Stimulated activated naive CD4-positive, alpha-beta T cell treated with Interleukin-2 at 50 U/mL for 16 hours (primary cell): Measurements from ENCODE around the gene TCF20.

Experiments used
- DNase-seq: peaks from one replicate; lab custom pipeline; 2025; lab: John Stamatoyannopoulos, UW

TCF20 gene

DNA sequence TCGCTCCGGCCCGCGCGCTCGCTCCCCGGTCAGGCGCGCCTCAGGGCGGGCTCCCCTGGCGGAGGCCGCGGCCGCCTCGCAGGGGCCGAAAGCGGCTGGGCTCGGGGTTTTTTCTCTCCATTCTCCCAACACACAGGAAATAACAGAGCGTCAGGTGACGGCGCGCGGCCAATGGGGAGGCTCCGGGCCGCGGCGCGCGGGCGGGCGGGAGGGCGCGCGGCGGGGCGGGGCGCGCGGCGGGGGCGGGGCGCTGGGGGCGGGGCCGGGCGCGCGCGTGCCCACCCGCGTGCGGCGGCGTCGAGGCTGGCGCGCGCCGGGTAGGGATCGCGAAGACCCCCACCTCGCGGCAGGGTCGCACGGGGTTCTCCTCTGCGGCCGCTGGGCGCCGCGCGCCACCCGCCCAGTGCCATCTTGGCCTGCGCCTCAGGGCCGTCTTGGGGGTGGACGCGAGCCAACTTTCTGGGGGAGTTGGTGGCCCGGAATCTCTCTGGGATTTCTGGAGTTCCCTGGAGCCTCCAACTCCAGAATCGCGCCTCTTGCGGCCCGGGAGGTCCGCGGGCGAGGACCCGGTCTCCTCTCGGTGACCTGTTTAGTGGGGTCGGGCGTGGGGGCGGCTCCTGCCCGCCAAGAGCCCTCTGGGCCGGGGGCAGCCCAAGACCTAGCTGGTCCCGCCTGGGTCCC is at the start of gene TCF20:
TSS of gene TCF20 (minus strand) at position 144 of the 681 bp plus-strand sequence. CDS start 55,348 bp downstream, outside the sequence.
- peak; percentile 72 for DNase-seq

DNA sequence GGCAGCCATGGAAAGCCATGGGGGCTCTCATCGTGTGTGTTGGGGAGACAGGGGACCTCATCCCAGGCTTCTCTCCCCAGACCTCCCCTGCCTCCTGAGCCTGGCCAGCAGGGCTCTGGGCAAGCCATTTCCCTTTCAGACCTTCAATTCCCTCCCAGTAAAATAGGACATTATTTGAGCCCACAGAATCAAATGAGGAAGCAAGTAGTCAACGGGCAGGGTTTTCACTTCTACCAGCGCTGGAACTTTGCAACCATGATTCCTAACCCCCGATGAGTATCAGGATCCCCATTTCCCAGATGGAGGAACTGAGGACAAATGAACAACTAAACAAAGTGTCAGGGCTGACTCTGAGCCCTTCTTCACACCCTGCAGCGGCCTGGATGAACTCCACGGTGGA is 48.9 kb upstream of the TCF20 start:
- DNase-seq: no peak

DNA sequence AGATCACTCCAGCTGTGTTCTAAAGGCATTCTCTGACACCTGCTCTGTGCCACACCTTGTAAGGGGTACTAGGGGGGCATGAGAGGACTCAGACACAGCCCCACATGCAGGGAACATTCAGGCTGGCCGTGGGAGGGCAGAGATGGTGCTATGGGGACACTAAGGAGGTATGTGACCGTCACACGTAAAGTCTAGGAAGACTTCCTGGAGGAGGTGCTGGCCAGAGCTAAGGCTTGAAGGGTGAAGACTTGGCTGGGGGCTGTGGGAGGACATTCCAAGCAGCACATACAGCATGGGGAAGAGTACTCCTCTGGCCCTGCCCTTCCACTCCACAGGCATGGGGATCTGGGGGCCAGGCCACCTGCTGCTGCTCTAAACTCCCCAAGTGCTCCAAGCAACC is 48.5 kb upstream of the TCF20 start:
- DNase-seq: no peak

DNA sequence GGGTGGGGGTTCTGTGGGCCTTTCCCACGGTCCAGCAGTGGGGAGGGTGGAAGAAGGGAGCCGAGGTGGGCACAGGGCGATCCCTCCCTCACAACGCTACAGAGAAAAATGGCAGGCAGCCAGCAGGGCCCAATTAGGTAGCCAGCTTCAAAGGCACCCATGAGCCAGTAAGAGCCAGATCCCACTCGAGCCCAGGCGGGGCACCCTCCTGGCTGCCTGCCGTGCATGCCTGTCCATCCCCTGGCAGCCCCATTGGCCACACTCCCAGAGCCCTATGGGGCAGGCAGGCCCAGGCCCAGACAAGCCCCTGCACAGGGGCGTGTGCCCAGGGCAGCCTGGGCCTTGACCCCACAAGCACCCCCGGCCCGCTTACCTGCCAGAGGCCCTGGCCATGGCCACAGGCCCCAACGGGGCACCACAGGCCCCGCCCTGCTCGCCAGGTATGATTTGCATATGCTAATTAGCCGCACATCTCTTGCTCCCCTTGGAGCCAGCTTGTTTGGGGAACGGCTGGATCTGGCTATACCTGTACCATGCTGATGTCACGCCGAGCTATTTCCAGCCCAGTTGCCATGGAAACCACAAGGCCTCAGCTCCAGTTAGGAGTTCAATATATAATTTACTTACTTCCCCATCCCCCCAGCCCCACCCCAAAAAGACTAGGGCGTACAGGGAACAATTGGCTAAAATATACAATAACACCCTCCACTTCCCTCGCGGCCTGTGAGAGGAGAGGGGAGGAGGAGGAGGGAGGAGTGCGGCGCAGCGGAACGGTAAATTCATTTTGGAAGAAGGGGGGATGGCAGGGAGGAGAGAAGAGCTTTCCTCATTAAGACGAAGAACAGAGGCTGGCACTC is 47.5 kb upstream of the TCF20 start:
- DNase-seq: no peak

DNA sequence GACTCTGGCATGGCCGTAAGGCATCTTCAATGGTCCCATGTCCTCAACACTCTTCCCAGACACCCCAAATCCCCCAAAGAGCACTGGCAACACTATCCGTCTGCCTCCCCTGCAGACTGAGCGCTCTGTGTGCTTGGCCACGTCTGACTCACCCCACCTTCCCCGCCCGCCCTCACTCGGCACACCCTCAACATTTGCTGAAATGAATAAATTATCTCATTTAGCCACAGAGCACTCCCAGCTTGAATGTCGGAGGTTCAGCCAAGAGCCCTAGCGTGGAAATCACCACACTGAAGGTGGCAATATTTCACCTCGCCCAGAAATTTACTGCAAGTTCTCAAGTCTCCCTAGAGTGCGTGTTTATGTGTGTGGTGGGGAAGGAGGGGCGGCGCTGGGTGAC is 46.6 kb upstream of the TCF20 start:
- peak; percentile 64 for DNase-seq

DNA sequence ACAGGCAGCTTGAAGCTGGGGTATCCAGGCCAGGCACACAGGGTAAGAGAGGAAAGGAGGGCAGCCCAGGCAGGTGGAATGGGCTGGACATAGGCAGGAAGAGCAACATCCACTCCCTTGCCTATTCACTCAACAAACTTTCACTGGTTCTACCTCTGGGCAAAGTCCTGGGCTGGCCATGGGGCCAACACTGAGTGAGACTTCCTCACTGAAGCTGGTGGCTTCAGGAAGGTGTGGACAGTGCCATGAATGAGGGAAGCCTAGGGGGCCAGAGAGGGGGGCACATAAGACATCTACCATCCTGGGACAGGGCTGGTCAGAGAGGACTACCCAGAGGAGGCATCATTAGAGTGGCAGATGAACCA is 44.9 kb upstream of the TCF20 start:
- DNase-seq: no peak

DNA sequence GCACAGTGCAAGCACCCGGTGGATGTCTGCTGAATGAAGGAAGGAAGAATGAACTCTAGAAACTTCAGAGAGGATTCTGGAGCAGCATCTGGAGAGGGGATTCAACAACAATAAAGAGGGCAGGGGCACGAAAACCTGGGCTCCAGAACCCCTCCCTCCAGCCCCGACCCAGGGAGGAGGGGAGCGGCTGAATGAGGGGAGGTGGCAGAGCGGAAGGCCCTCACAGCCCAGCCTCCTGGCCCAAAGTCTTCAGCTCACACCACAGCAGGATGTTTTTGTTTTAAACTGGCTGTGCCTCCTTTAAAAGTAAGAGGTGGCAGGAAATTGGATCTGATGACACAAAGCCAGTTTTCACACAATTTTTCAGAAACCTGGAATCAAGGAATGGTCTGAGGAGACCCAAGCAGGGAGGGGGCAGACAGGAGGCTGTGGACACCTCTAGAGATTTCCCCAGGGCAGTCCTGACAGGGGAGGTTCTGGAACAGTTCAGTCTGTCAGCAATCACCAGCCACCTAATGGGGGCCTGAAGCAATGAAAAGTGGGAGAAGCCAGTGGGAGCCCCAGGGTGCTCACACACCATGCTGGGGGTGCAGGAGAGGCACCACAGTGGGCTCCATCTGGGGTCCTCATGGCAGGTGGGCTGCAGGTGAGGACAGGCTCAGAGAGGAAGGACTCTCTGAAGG is 44.4 kb upstream of the TCF20 start:
- DNase-seq: no peak

DNA sequence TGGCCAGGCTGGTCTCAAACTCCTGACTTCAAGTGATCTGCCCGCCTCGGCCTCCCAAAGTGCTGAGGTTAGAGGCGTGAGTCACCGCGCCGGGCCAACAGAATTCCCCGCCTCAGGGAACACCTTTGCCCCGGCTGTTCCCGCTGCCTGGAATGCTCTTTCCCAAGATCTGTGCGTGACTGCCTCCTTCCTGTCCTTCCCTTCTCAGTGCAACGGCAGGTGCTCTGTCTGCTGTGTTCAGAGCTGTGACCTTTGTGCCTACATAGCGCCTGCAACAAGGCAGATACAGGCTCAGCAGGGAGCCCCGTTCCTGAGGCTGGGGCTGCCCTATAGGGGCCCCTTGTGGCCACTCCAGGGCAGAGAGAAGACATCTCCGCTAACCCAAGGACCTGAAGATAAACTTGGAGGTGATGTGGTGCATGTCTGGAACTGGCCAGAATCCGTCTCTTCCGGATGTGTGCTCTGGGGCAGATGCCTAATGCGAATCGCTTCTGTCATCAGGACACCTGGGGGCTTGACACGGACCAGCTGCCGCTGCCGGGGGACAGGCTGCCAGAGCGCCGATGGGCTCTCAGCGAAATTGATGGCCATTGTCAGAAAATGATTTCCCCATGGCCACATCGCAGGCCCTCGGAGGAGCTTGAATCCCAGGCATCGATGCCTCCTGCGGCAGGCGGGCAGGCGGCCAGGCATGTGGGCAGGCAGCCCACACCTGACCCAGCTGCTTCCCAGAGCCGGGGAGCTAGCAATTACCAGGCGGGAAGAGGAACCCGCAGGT is 43.5 kb upstream of the TCF20 start:
- DNase-seq: no peak

DNA sequence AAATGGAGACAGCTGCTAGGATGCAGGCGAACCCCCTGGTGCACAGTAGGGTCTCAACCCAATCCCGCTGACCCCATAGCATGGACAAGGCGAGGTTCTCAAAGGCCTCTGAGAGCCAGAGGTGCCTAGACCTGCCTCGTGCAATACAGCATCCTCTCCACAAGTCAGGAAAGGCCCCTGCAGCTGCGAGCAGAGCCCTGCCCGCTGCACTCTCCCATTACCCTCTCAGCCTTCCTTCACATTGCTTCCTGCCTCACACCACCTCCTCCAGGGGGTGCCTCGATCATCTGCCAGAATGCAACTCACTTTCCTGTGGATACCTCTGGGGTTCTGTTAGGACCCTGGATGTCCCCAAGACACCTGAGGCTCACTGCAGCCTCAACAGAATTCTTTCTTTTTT is 42.8 kb upstream of the TCF20 start:
- DNase-seq: no peak

DNA sequence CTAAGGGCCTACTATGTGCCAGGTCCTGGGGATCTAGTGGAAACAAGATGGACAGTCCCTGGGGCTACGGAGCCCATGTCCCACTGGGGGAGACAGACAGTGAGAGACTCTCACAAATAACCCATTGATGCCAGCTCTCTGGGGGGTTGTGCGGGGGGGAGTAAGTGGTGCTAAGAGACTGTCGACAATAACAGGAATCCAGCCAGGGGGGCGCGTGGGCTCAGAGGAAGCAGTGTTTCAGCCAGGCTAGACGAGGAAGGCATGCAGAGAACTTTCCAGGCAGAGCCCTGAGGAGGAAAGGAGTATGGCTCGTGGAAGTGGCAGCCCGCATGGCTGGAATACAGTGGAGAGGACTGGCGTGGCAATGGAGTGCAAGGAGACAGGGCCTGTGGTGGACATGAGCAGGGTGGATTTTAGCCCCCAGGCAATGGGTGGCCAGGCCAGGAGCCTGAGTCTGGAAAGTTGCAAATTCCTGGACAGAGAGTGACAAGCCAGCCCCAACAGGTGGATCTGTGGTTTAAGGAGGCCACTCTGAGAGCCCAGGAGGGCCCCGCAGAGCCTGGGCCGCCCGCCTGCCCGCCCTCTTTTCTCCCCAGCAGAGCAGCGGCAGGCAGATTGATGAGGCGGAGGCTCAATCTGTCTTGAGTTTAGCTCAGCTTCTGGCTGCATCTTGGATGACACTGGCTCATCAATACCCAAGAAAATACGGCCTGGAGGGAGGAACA is 40.0 kb upstream of the TCF20 start:
- DNase-seq: no peak

DNA sequence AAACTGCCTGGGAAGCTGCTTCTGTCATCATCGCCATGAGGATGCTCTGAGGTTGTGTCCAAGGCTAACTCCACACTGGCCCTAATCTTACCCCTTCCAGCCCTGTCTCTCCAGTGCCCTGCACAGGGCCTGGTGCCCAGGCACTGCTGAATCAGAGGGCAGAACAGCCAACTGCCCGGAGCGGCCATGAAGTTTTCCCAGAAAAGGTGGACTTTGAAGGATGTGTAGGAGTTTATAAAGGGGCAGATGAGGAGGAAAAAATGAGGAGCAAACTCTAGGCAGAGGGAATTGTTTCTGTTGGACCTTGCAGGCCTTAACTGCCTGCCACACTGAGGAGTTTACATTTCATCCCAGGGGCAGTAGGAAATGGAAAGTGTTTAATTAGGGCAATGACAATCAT is 39.4 kb upstream of the TCF20 start:
- no peak for DNase-seq

DNA sequence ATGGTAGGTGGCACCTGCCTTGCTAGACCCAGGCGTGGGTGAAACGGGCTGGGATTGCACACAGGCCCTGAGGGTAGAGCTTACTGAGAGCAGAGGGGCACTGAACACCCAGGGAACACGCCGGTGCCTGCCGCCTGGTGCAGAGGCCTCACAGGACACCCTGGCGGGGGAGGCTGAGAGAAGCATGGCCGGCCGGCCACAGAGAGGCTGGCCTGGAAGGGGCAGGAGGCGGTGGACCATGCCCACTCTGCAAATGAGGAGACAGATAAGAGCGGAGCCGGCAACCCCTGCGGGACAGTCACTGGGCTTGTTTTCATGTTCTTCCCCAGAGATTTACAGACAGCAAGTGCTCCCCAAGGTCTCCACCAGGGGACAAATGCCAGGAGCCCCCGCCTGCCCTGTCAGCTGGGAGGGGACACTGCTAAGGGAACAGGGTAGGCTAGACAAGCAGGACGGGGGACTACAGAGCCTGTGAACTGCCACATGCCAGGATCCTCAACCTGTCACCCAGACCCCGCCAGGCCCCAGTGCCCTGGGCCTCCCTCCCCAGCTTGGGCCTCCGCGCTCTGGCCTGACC is 38.5 kb upstream of the TCF20 start:
- no peak for DNase-seq

DNA sequence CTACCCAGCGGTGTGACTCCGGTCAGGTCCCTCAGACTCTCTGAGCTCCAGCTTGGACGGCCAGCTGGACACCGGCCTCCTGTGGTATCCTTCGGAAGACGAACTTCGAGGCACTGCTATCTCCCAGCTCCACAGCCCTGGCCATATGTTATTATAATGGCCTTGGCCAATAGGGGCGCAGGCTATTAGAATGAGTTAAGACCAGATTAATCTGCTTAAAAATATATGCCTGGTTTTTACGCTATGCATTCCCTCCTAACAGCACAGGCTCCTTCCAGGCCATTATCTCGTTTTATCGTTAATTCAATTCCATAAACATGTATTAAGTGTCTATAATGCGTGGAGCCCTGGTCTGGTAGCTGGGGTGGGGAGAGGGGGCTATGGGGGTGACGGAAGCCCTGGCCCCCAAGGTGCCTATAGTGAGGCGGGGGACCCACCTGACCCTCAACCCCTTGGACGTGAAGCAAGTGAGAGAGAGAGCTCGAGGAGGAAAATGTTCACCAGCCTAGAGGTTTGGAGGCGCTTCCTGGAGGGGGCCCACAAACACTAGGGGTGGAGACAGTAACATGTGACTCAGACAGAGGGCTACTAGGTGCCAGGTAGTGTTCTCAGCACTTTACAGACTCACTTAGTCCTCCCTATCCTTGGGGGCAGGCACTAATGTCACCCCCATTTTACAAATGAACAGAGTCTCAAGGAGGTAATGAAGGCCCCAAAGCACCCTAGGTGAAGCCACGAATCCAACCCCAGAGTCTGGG is 37.5 kb upstream of the TCF20 start:
- DNase-seq: no peak

DNA sequence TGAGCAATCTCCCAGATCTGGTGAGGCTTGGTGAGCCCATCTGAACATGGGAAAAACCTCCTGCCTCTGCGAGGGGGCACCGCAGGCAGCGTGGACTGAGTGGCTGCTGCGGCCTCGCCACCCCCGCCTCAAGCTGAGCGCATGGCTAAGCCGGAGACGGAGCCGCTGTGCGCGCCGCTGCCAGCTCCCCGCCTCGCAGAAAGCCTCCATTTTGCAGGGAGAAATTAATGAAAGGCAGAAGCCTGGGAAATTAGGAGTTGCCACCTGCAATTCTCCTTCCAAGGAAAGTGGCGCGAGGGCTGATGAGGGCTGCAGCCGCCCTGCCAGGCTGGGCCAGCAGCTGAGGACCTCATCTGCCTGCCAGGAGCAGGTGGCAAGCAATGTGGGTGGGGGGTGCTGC is 35.6 kb upstream of the TCF20 start:
- no peak for DNase-seq

DNA sequence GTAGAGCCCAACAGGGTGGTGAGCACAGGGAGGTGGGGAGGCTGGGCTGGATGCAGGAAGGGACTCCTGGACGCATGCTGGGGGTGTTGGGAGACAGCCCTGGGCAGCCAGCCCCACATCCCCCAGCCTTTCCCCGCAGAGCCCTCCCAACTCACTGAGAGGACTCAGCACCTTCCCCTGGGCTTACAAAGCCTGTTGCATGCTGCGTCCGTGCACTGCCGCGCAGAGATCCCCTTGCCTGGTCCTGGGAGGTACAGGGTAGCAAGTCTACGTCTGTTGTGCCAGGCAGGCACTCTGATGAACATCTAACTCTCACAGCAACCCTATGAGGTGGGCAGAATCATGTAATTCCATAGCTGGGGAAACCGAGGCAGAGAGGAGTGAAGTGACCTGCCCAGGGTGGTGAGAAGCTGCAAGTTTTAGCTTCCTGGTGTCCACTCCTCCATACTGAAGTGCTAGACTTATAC is 33.9 kb upstream of the TCF20 start:
- DNase-seq: no peak

DNA sequence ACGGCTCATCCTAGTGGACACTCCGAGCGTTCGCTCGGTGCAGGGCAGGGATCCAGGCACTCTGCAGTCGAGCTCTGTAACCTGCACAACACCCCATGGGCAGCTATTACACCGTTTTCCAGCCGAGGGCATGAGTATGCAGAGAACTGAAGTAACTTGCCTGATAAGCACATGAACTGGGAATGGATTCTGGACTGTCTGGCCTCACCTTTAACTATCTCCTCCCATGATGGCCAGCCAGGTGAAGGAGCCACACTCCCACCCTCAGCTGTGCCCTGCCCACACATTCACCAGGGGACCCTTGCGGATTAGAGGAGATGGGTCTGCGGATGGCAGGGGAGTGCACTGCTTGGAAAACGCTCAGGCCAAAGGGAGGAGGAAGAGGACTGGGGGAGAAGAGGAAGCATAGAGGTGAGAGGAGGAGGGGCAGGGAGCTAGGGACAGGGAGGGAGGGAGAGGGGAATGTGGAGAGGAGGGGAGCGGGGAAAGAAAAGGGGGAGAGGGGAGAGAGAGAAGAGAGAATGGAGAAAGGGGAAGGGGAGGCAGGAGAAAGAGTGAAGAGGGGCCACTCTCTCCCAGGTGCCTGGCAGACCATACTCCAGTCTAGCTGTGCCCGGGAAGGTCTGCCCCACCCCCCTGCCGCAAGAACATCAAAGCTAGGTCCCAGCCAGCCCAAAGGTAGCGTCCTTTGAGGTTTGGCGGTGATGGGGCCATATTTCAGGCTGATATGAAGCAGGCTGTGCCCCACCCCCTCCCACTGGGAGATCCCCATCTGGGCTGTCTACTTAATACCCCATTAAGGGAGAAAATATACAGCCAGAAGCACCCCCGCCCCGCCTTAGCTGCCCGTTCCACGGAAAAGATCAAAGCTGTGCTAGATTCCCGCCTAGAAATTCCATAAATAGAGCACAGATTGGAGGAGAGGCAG is 33.2 kb upstream of the TCF20 start:
- no peak for DNase-seq

DNA sequence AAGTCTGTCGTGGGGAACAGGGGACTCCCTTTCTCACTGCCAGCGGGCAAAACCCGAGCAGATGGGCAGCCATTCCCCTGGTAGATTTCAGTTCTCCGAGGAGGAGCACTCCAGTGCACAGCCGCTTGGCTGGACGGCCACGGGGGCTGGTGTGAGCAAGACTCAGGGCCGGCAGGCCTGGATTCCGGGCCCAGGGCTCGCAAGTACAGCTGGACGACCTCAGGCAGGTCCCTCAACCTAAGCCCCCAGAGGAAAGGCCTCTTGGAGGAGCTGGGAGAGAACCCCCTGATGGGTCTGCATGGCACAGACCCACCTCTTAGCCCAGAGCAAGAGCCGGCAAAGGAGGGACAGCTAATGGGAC is 31.3 kb upstream of the TCF20 start:
- no peak for DNase-seq

DNA sequence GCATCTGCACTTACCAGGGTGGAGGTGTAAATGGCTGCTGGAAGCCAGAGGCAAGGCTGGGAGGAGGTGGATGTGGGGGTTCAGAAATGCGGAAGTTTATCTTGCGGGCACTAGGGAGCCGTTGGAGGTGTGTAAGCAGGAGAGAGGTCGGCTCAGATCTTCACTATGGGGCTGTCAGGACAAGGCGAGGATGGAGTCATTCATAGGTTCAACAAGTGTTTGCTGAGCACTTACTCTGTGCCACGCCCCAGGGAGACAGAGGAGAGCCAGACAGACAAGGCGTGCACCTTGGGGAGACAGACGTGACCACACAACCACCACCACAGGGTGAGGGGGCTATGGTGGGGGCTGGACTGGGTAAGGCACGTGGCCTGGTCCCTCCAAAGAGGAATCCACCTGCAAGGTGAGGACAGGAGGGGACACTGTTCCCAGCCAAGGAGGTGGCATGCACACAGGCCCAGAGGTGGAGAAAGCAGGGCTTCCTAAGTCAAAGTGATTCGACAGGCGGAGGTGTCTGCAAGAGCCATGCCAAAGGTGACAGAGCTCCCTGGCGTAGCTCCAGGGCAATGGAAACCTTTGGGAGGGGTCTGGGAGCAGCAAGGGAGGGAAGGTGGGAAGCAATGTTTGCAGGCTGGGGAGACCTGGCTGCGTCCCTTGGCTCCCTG is 30.8 kb upstream of the TCF20 start:
- no peak for DNase-seq
